Ramos (cell line): ENCODE measurements around the gene HYI.

Experiments used
- in situ Hi-C: fragments of 300-500 bp; cut with MboI; formaldehyde crosslinking; loops from one replicate; pipeline ENCODE4 v1.14.3; 2022; ENCODE audit warnings: low sequenced_read_pairs; ENCODE audit not compliant: unreplicated experiment

Gene HYI

DNA sequence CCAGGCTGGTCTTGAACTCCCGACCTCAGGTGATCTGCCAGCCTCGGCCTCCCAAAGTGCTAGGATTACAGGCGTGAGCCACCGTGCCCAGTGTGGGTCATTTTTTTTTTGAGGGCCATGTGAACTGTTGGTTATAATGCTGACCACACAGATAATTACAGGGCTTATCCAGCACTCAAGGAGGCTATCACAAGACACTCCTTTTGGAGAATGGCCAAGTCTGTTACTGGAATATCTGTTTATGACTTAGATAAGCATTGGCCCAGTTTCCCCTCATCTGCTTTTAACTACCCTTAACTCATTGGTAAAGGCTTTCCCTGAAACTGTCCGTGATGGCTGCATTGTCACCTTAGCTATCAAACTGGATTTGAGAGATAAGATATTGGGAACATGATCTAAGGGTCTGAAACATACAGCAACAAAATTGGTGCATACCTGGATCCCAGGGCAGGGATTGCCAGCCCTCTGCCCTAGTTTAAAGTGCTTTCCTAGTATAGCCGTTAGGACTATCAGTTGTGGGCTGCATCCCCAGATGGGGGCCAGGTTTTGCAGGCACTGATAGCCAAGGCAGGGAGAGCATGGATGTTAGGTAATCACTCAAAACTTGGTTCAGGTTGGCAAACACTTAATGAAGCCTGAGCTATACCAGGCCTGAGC, 48.4 kb downstream of the HYI start:
- in situ Hi-C loops = no loop called here

DNA sequence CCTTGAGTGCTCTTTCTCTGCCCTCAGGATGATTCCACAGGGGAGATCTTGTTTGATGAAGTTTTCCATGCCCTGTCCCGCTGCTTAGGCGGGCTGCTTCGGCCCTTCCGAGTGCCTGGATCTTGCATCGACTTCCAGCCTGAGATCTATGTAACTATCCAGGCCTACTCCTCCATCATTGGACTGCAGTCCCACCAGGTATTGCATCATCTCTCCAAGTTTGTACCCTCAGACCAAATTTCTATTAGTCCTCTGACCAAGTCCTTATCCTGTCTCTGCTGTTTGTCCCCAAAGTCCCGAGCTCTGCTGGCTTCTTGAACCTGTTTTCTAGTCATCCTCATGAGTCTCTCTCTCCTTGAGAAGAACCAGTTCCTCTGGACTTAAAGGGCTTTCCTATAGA, 49.4 kb downstream of the HYI start:
- in situ Hi-C loops = no loop called here

DNA sequence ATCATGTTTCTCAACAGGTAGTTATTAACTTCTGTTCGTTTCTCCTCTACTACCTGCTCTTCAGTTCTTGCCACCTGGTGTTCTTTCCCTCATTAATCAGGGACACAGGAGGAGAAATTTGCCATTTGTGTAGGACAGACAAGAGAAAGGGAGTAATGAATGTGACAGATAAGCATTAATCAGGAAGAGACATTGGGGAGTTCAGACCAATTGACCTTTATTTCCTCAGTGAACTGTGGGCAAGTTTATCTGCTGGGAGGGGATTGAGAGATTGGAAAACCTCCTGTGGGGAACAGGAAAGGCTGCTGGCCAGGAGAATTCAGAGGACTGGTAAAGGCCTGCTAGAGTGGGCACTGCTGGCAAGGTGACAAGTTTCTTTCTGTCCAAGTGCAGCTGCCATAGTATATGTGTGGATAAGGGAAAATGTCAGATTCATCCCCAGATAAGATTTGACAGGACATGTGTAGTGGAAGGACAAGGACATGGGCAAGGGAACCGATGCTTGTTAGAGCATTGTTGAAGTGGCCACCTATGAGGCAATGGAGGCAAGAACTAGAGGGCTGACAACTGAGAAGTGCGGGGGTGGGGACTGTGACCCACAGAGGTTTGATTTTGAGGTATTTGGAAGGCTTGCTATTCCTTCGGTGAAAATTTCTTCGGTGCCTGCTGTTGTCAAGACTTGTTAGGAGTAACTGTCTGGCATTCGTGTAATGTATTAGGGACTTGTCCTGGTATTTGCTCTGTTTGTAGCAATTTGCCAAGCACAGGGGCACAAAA, 51.5 kb downstream of the HYI start:
- in situ Hi-C loops = no loop called here
